AG04450 (cell line): ENCODE data around the gene NXNL2. TPM values are rescaled to one million over a fixed set of nuclear protein-coding genes. Genes with fewer than 3 reads are reported as not detected.

Source experiments
- CTCF ChIA-PET: fragments of 300-600, 350-600 bp; formaldehyde crosslinking; extraction: SDS; loops from one replicate; lab custom pipeline; 2022; ENCODE audit warnings: antibody characterized with exemption, inconsistent platforms; lab: Charles Lee
- POLR2A ChIA-PET: fragments of 350-600 bp; formaldehyde crosslinking; extraction: SDS; loops from one replicate; lab custom pipeline; 2021; ENCODE audit warnings: antibody characterized with exemption, inconsistent platforms; lab: Yijun Ruan, JAX
- DNase-seq: peaks from one replicate; pipeline ENCODE4 v3.0.0-alpha.2; 2011; ENCODE audit warnings: low read depth, low spot score
- H3K27ac ChIP-seq: one replicate; pipeline ENCODE4 v1.5.1; 2012; ENCODE audit warnings: low read depth, low read length, control low read depth
- H3K27me3 ChIP-seq: one replicate; pipeline ENCODE4 v1.6.0; 2012; ENCODE audit warnings: low read length; ENCODE audit not compliant: control insufficient read depth, insufficient read depth
- H3K4me3 ChIP-seq: 2 replicates; pipeline ENCODE4 v1.5.1; 2011; ENCODE audit warnings: mild to moderate bottlenecking, low read depth, low read length, control low read depth
- H3K9me3 ChIP-seq: 2 replicates; pipeline ENCODE4 v1.5.1; 2012; ENCODE audit warnings: low read length; ENCODE audit not compliant: control insufficient read depth, insufficient read depth
- CTCF ChIP-seq: IDR thresholded peaks from 2 replicates; pipeline ENCODE4 v1.5.1; 2011; ENCODE audit warnings: low read depth, low read length, control low read depth, inconsistent platforms
- polyA plus RNA-seq: library from polyadenylated mRNA; depleted of rRNA; stranded (reverse); fragments of >200 nt; gene quantifications from 2 replicates; pipeline ENCODE4 v1.2.3, GENCODE V29; 2011

NXNL2 gene
- polyA plus RNA-seq, 1 experiment = 0.92 TPM

GRCh38 chr9:88498880-88499279 lies 36.1 kb upstream of the NXNL2 start:
- Histone ChIP-seq H3K27ac (no peak overlapping the region), H3K9me3 (no peaks in the 10 kb centered on the region), H3K4me3 (no peak overlapping the region), H3K27me3 (no peaks in the 10 kb centered on the region)
- DNase-seq = no peak
- POLR2A ChIA-PET = no interaction called here
- CTCF ChIA-PET = interaction anchor here (0.6 kb wide), 1 partner anchor 514 kb away, joined by 3 read pairs; no protein-coding TSS in a partner anchor
- no peak for TF ChIP-seq CTCF

- no peak for TF ChIP-seq CTCF
- Histone ChIP-seq H3K9me3 (no peaks in the 10 kb centered on the region), H3K27ac (no peak overlapping the region), H3K27me3 (no peaks in the 10 kb centered on the region), H3K4me3 (no peak overlapping the region)
- ChIA-PET CTCF (no interaction called here), POLR2A (no interaction called here)
- DNase-seq = no peak
Measured at GRCh38 chr9:88501086-88501485, 33.9 kb upstream of the NXNL2 start.

GRCh38 chr9:88502552-88503034 lies 32.4 kb upstream of the NXNL2 start:
- POLR2A ChIA-PET = no interaction called here
- no peak for DNase-seq
- Histone ChIP-seq H3K9me3 (no peaks in the 10 kb centered on the region), H3K27me3 (no peaks in the 10 kb centered on the region), H3K4me3 (no peak overlapping the region), H3K27ac (no peak overlapping the region)
- CTCF ChIA-PET = no interaction called here
- TF ChIP-seq CTCF = no peak

- Histone ChIP-seq H3K27ac (no peak overlapping the region), H3K27me3 (no peaks in the 10 kb centered on the region), H3K9me3 (no peaks in the 10 kb centered on the region), H3K4me3 (no peak overlapping the region)
- CTCF ChIA-PET = no interaction called here
- no peak for TF ChIP-seq CTCF
- POLR2A ChIA-PET = no interaction called here
- no peak for DNase-seq
Measured at GRCh38 chr9:88503081-88503844, 31.7 kb upstream of the NXNL2 start.

GRCh38 chr9:88503845-88504764 lies 30.9 kb upstream of the NXNL2 start:
- Histone ChIP-seq H3K27me3 (no peaks in the 10 kb centered on the region), H3K4me3 (no peak overlapping the region), H3K9me3 (peaks cover 4% of the 10 kb centered on the region; the same call in 1 of the 2 replicates), H3K27ac (no peak overlapping the region)
- TF ChIP-seq CTCF = no peak
- CTCF ChIA-PET = no interaction called here
- DNase-seq = no peak
- POLR2A ChIA-PET = no interaction called here
